ENCODE measurements around the gene KRT10. TPM values are rescaled to one million over a fixed set of nuclear protein-coding genes. Genes with fewer than 3 reads are reported as not detected.

The KRT10 gene
- total RNA-seq, 1 experiment from 2014 or later: 62.3 TPM

- TF ChIP-seq TCF7L2 (IDR thresholded peaks at IDR 0.05; ENCODE audit: borderline replicate concordance, extremely low read depth, insufficient read depth, insufficient read length): peak; percentile 60
- peak; percentile 69 for TF ChIP-seq SIN3A (IDR thresholded peaks at IDR 0.05; ENCODE audit: low read depth)
- TF ChIP-seq RAD21 (IDR thresholded peaks at IDR 0.05; ENCODE audit: low read depth): peak; percentile 25; the same call in 1 of the 2 replicates
Measured at GRCh38 chr17:40827746-40828453, 5.5 kb upstream of the KRT10 start (continued).

DNA sequence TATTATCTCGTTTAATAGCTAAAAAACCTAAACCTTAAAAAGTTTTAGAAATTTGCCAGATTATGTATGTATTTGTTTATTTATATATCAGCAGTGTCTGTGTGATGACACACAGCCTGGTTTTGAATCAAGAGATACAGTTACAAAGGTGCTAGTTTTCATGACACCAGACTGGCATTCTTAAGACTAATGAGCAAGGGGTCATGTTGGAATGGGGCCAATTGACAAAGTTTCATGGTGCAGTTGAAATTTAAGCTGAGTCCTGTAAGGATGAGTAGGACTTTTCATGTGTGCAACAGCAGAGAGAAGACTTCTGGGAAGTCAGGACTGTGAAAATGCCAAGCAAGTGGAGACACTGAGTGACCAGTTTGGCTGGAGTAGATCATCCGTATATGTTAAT is 3.2 kb upstream of the KRT10 start:
- Histone ChIP-seq H2AFZ (ENCODE audit: low read depth, low read length, poor library complexity, severe bottlenecking) (no peak overlapping the region), H3K9me2 (ENCODE audit: insufficient read depth) (no peaks in the 10 kb centered on the region)
- TF ChIP-seq EZH2phosphoT487 (IDR thresholded peaks at IDR 0.05; ENCODE audit: borderline replicate concordance): no peak
- no peak for TF ChIP-seq ELF1 (IDR thresholded peaks at IDR 0.05; ENCODE audit: borderline replicate concordance, low read depth)
- TF ChIP-seq ATF3 (IDR thresholded peaks at IDR 0.05): no peak
- TF ChIP-seq POLR2AphosphoS5 (IDR thresholded peaks at IDR 0.05; ENCODE audit: low read depth, low read length): no peak
- TF ChIP-seq CEBPB (IDR thresholded peaks at IDR 0.05; ENCODE audit: low read depth): no peak
- TF ChIP-seq JUND (IDR thresholded peaks at IDR 0.05): no peak
- TF ChIP-seq FOSL1 (IDR thresholded peaks at IDR 0.05; ENCODE audit: low read depth): no peak
- no peak for TF ChIP-seq POLR2A (IDR thresholded peaks at IDR 0.05; ENCODE audit: borderline replicate concordance, extremely low read depth, insufficient read depth, insufficient read length)
- no peak for TF ChIP-seq YY1 (IDR thresholded peaks at IDR 0.05; ENCODE audit: extremely low read depth, insufficient replicate concordance, low read depth, low read length)

More for the DNA sequence above, 3.2 kb upstream of the KRT10 start:
- ChIA-PET POLR2A (no interaction called here), CTCF (no interaction called here), RAD21 (ENCODE audit: low non-redundant PET in 1 of 2, low total read pairs in 2 of 2, uncharacterized antibody in 2 of 2, unreplicated experiment in 2 of 2) (no interaction called here)
- H3K27me3 ChIP-seq (ENCODE audit: insufficient read depth, low read length): no peaks in the 10 kb centered on the region
- no peaks in the 10 kb centered on the region for H3K9me3 ChIP-seq (ENCODE audit: control insufficient read depth in 1 of 2, insufficient read depth in 1 of 2, low read depth in 1 of 2, low read length in 2 of 2)
- H3K27ac ChIP-seq (ENCODE audit: low read depth, low read length): no peak overlapping the region
- H3K4me1 ChIP-seq (ENCODE audit: control insufficient read depth in 1 of 2, insufficient read depth in 2 of 2, low read length in 2 of 2): peaks cover 3 to 34% of the 10 kb centered on the region in 2 experiments; a peak in 3 of 4 replicates
- H3K36me3 ChIP-seq (ENCODE audit: control insufficient read depth in 1 of 2, insufficient read depth in 2 of 2, low read length in 2 of 2): peaks cover 2 to 4% of the 10 kb centered on the region in 2 experiments; a peak in 2 of 4 replicates
- H4K20me1 ChIP-seq (ENCODE audit: insufficient read depth): no peaks in the 10 kb centered on the region
- BruUV-seq (replicated peaks): no TSS peak
- H3K4me3 ChIP-seq (replicated peaks in 1 of 2; ENCODE audit: low read depth in 1 of 2, low read length in 2 of 2): no peak overlapping the region
- no peak overlapping the region for H3K9ac ChIP-seq (ENCODE audit: low read length)
- H3K79me2 ChIP-seq (ENCODE audit: insufficient read depth, low read length): peaks cover 86% of the 10 kb centered on the region
- H3K4me2 ChIP-seq (ENCODE audit: low read length): no peak overlapping the region
- ATAC-seq (no peak), DNase-seq (ENCODE audit: low read depth, low spot score) (no peak)
- intact Hi-C loops (cut with micrococcal nuclease): no loop called here
